ENCODE results near the gene SIL1. TPM values are rescaled to one million over a fixed set of nuclear protein-coding genes. Genes with fewer than 3 reads are reported as not detected.

SIL1 gene
- polyA plus RNA-seq, 1 donor (not counting 4 experiments of a cell fraction or from before 2014, with no cell fraction given) = 45.4 TPM

GRCh38 chr5:139068494-139069151, 129.5 kb downstream of the SIL1 start:
- Histone ChIP-seq H3K27ac (ENCODE audit: control insufficient read depth, insufficient read depth, low read length) (no peak overlapping the region), H3K4me2 (ENCODE audit: control insufficient read depth, extremely low read depth, insufficient read depth, low read depth, low read length) (no peak overlapping the region), H3K79me2 (ENCODE audit: control insufficient read depth, insufficient read depth, low read length) (no peaks in the 10 kb centered on the region), H3K4me1 (ENCODE audit: control insufficient read depth, extremely low read depth, insufficient read depth, low read length) (no peaks in the 10 kb centered on the region), H4K20me1 (ENCODE audit: control insufficient read depth, extremely low read depth, insufficient read depth, low read length) (no peaks in the 10 kb centered on the region), H3K9me1 (ENCODE audit: control insufficient read depth, extremely low read depth, insufficient read depth, low read length) (no peaks in the 10 kb centered on the region), H3K9me3 (ENCODE audit: control insufficient read depth, low read depth, low read length) (no peaks in the 10 kb centered on the region), H3K36me3 (ENCODE audit: control insufficient read depth in 2 of 2, extremely low read depth in 1 of 2, insufficient read depth in 2 of 2, low read length in 2 of 2) (no peaks in the 10 kb centered on the region), H3K4me3 (ENCODE audit: control insufficient read depth in 2 of 3, extremely low read depth in 1 of 3, insufficient read depth in 2 of 3, low read depth in 1 of 3, low read length in 3 of 3) (no peak overlapping the region), H2AFZ (ENCODE audit: control insufficient read depth, low read length) (no peak overlapping the region), H3K27me3 (ENCODE audit: control insufficient read depth, extremely low read depth, insufficient read depth, low read length) (no peaks in the 10 kb centered on the region), H3K9ac (ENCODE audit: control insufficient read depth, extremely low read depth, insufficient read depth, low read length) (no peak overlapping the region)
- TF ChIP-seq CTCF (optimal IDR thresholded peaks at IDR 0.05 in 1 of 3, IDR thresholded peaks at IDR 0.05 in 1 of 3, conservative IDR thresholded peaks at IDR 0.05 in 1 of 3; ENCODE audit: extremely low read depth in 1 of 3, insufficient read depth in 2 of 3, low read length in 3 of 3) = no peak
- no peak for TF ChIP-seq EZH2 (IDR thresholded peaks at IDR 0.05; ENCODE audit: low read length)
- DNase-seq (ENCODE audit: low read depth, low spot score) (no peak), FAIRE-seq (no peak)
- dilution Hi-C loops (cut with MboI; ENCODE audit: extremely low pct_ligation_motif_present, low sequenced_read_pairs) = no loop called here

- FAIRE-seq (no peak), DNase-seq (ENCODE audit: low read depth, low spot score) (no peak)
- Histone ChIP-seq H3K4me3 (ENCODE audit: control insufficient read depth in 2 of 3, extremely low read depth in 1 of 3, insufficient read depth in 2 of 3, low read depth in 1 of 3, low read length in 3 of 3) (no peak overlapping the region), H3K9me3 (ENCODE audit: control insufficient read depth, low read depth, low read length) (no peaks in the 10 kb centered on the region), H3K79me2 (ENCODE audit: control insufficient read depth, insufficient read depth, low read length) (no peaks in the 10 kb centered on the region), H3K9me1 (ENCODE audit: control insufficient read depth, extremely low read depth, insufficient read depth, low read length) (no peaks in the 10 kb centered on the region), H3K4me1 (ENCODE audit: control insufficient read depth, extremely low read depth, insufficient read depth, low read length) (no peaks in the 10 kb centered on the region), H3K27ac (ENCODE audit: control insufficient read depth, insufficient read depth, low read length) (no peak overlapping the region), H3K9ac (ENCODE audit: control insufficient read depth, extremely low read depth, insufficient read depth, low read length) (no peak overlapping the region), H3K36me3 (ENCODE audit: control insufficient read depth in 2 of 2, extremely low read depth in 1 of 2, insufficient read depth in 2 of 2, low read length in 2 of 2) (no peaks in the 10 kb centered on the region), H4K20me1 (ENCODE audit: control insufficient read depth, extremely low read depth, insufficient read depth, low read length) (no peaks in the 10 kb centered on the region), H3K27me3 (ENCODE audit: control insufficient read depth, extremely low read depth, insufficient read depth, low read length) (no peaks in the 10 kb centered on the region), H3K4me2 (ENCODE audit: control insufficient read depth, extremely low read depth, insufficient read depth, low read depth, low read length) (no peak overlapping the region), H2AFZ (ENCODE audit: control insufficient read depth, low read length) (no peak overlapping the region)
- TF ChIP-seq CTCF (optimal IDR thresholded peaks at IDR 0.05 in 1 of 3, IDR thresholded peaks at IDR 0.05 in 1 of 3, conservative IDR thresholded peaks at IDR 0.05 in 1 of 3; ENCODE audit: extremely low read depth in 1 of 3, insufficient read depth in 2 of 3, low read length in 3 of 3) (no peak), EZH2 (IDR thresholded peaks at IDR 0.05; ENCODE audit: low read length) (no peak)
- dilution Hi-C loops (cut with MboI; ENCODE audit: extremely low pct_ligation_motif_present, low sequenced_read_pairs) = no loop called here
Measured at GRCh38 chr5:139068060-139068459, 130.1 kb downstream of the SIL1 start.
